GM06990 (cell line): ENCODE data around the gene PLEKHN1.

ENCODE experiments used
- DNase-seq: peaks from one replicate; pipeline ENCODE4 v3.0.0-alpha.2; 2011; ENCODE audit not compliant: insufficient read length; ENCODE audit errors: extremely low read depth
- H3K27me3 ChIP-seq: replicated peaks from 2 replicates; pipeline ENCODE4 v1.6.0; 2011; ENCODE audit warnings: low read length; ENCODE audit not compliant: control insufficient read depth, insufficient read depth
- H3K36me3 ChIP-seq: 2 replicates; pipeline ENCODE4 v1.5.1; 2011; ENCODE audit warnings: low read length; ENCODE audit not compliant: control insufficient read depth, insufficient read depth
- H3K4me3 ChIP-seq: replicated peaks from 2 replicates; pipeline ENCODE4 v1.5.1; 2011; ENCODE audit warnings: low read depth, mild to moderate bottlenecking, control low read depth, low read length
- TF ChIP-seq, protein P1 (sequence below): IDR thresholded peaks from 2 replicates; pipeline ENCODE4 v1.5.1; 2011; ENCODE audit warnings: low read length, control low read depth, mild to moderate bottlenecking, inconsistent platforms; ENCODE audit not compliant: insufficient read depth, poor library complexity, severe bottlenecking

PLEKHN1 gene

DNA sequence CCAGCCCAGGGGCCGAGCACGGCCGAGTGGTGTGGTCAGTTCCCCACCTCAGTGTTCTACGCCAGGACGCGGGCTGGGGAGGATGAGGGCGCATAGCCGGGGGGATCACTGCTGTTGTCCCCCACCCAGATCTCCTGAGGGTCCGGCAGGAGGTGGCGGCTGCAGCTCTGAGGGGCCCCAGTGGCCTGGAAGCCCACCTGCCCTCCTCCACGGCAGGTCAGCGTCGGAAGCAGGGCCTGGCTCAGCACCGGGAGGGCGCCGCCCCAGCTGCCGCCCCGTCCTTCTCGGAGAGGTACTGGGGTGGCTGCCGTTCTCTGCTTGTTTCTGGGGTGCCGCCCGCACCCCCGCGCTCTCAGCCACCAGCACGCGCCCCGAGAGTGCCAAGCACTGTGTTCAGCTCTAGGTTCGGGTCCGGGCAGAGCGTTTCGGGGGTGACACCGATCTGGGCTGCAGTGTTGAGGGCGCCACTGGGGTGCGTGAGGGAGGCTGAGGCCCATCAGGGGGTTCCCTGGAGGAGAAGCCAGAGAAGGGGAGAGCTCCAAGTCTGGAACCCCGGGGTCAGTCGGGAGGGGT is 25.2 kb upstream of the PLEKHN1 start:
- Histone ChIP-seq H3K36me3 (peaks cover 6% of the 10 kb centered on the region), H3K27me3 (peaks cover 4% of the 10 kb centered on the region; the same call in 1 of the 2 replicates), H3K4me3 (no peak overlapping the region; the same call in 1 of the 2 replicates)
- DNase-seq, result no peak
- TF ChIP-seq, protein P1, sequence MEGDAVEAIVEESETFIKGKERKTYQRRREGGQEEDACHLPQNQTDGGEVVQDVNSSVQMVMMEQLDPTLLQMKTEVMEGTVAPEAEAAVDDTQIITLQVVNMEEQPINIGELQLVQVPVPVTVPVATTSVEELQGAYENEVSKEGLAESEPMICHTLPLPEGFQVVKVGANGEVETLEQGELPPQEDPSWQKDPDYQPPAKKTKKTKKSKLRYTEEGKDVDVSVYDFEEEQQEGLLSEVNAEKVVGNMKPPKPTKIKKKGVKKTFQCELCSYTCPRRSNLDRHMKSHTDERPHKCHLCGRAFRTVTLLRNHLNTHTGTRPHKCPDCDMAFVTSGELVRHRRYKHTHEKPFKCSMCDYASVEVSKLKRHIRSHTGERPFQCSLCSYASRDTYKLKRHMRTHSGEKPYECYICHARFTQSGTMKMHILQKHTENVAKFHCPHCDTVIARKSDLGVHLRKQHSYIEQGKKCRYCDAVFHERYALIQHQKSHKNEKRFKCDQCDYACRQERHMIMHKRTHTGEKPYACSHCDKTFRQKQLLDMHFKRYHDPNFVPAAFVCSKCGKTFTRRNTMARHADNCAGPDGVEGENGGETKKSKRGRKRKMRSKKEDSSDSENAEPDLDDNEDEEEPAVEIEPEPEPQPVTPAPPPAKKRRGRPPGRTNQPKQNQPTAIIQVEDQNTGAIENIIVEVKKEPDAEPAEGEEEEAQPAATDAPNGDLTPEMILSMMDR, result no peak

DNA sequence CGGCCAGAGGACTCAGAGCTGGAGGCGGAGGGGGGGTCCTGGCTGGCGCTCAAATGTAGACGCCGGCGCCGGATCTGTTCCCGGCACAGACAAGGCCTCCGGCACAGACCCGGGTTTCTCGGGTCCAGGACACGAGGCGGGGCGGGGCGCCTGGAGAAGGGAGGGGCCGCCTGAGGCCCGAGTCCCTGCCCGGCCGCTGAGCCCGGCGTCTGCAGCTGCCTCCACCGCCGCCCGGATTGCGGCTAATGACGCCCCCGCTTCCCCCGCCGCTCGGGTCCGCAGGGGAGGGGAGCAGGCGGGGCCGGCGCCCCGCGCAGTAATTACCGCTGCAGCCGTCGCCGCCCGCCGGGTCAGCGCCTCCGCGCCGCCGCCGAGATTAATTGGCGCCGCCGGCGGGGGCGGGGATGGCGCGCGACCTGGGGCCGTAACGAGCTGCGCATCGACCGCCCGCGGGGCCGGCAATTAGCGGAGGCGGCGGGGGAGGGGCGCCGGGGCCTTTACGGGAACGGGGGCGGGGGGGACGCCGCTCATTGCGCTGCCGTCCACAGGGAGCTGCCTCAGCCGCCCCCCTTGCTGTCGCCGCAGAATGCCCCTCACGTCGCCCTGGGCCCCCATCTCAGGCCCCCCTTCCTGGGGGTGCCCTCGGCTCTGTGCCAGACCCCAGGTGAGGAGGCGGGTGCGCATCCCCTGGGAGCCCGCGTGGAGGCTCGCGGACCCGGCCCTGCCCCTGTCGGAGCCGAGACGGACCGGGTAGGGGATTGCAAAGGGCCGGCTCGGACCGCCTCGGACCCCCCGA is 24.5 kb upstream of the PLEKHN1 start:
- Histone ChIP-seq H3K36me3 (peaks cover 10% of the 10 kb centered on the region), H3K4me3 (no peak overlapping the region; the same call in 1 of the 2 replicates), H3K27me3 (peaks cover 4% of the 10 kb centered on the region; the same call in 1 of the 2 replicates)
- DNase-seq, result no peak
- TF ChIP-seq, protein P1, result no peak

DNA sequence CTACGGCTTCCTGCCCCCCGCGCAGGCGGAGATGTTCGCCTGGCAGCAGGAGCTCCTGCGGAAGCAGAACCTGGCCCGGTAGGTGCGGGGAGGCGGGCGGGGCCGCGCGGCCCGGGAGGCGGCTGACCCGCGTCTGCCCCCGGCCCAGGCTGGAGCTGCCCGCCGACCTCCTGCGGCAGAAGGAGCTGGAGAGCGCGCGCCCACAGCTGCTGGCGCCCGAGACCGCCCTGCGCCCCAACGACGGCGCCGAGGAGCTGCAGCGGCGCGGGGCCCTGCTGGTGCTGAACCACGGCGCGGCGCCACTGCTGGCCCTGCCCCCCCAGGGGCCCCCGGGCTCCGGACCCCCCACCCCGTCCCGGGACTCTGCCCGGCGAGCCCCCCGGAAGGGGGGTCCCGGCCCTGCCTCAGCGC is 23.9 kb upstream of the PLEKHN1 start:
- Histone ChIP-seq H3K36me3 (peaks cover 12% of the 10 kb centered on the region), H3K27me3 (peaks cover 4% of the 10 kb centered on the region; the same call in 1 of the 2 replicates), H3K4me3 (no peak overlapping the region)
- DNase-seq, result no peak
- TF ChIP-seq, protein P1, result no peak

DNA sequence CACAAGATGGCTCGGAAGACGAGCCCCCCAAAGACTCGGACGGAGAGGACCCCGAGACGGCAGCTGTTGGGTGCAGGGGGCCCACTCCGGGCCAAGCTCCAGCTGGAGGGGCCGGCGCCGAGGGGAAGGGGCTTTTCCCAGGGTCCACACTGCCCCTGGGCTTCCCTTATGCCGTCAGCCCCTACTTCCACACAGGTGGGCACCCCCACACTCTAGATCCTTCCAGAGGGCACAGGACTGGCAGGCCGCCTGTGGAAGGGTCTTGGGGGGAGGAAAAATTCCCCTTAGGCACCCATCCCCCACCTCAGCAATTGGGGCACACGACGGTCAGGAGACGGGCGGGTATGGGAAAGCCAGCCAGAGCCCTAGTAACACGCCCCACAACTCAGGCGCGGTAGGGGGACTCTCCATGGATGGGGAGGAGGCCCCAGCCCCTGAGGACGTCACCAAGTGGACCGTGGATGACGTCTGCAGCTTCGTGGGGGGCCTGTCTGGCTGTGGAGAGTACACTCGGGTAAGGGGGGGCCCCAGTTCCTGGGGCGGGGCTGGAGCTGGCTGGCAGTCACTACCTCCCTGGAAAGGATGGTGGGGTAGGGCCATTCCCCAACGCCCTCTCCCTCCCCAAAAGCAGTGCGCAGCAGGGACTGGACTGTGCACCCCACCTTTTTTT is 23.3 kb upstream of the PLEKHN1 start:
- DNase-seq, result no peak
- peaks cover 4% of the 10 kb centered on the region; the same call in 1 of the 2 replicates for H3K27me3 ChIP-seq
- TF ChIP-seq, protein P1, result no peak
- H3K4me3 ChIP-seq, result no peak overlapping the region
- peaks cover 17% of the 10 kb centered on the region for H3K36me3 ChIP-seq

DNA sequence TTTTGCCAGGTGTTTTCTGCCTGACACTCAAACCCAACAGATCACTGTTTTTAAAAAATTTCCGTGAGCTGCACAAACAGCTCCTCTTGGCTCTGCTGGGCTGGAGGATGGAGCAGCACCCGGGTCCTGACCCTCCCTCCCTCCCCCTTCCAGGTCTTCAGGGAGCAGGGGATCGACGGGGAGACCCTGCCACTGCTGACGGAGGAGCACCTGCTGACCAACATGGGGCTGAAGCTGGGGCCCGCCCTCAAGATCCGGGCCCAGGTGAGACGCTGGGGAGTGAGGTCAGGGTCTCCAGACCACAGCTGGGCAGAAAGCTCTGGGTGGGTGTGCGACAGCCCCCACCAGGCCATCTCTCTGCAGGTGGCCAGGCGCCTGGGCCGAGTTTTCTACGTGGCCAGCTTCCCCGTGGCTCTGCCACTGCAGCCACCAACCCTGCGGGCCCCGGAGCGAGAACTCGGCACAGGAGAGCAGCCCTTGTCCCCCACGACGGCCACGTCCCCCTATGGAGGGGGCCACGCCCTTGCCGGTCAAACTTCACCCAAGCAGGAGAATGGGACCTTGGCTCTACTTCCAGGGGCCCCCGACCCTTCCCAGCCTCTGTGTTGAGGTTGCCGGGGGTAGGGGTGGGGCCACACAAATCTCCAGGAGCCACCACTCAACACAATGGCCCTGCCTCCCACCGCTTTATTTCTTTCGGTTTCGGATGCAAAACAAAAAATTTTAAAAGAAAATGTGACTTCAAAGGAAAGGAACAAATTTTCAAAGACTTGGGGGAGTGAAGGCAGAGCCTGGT is 22.5 kb upstream of the PLEKHN1 start:
- no peak overlapping the region for H3K4me3 ChIP-seq
- peaks cover 24% of the 10 kb centered on the region for H3K36me3 ChIP-seq
- no peak for DNase-seq
- TF ChIP-seq, protein P1, result no peak
- H3K27me3 ChIP-seq, result peaks cover 4% of the 10 kb centered on the region; the same call in 1 of the 2 replicates
